GM23338 (cell line): Measurements from ENCODE around the gene CRYBG3. TPM values are rescaled to one million over a fixed set of nuclear protein-coding genes. Genes with fewer than 3 reads are reported as not detected.
"Not testable (repeated sequence)": the region's sequence is repeated elsewhere in the genome, so short reads cannot be mapped to it uniquely, and the experiment has no call there.

Source experiments
- ATAC-seq: fragments of 200-7000 bp; cut with Tn5 transposase; 3 replicates; pipeline ENCODE4 v1.9.1; 2020
- DNase-seq: peaks from one replicate; pipeline ENCODE4 v3.0.0-alpha.2; 2015; ENCODE audit warnings: low spot score
- H2AFZ ChIP-seq: fragments of 200-600 bp; sonication (generic); 2 replicates; pipeline ENCODE4 v1.8.0; 2016; ENCODE audit warnings: antibody characterized with exemption, mild to moderate bottlenecking, moderate library complexity
- H3F3A ChIP-seq: fragments of 200-600 bp; sonication (generic); replicated peaks from 2 replicates; pipeline ENCODE4 v1.8.0; 2017; ENCODE audit warnings: antibody characterized with exemption, mixed run types, low read depth
- H3K27ac ChIP-seq: fragments of 200-600 bp; sonication (generic); 2 replicates; pipeline ENCODE4 v1.6.1; 2016; ENCODE audit warnings: low read depth
- H3K27me3 ChIP-seq: fragments of 200-600 bp; sonication (generic); 2 replicates; pipeline ENCODE4 v1.8.0; 2016; ENCODE audit warnings: mild to moderate bottlenecking, mixed run types, moderate library complexity; ENCODE audit not compliant: insufficient read depth
- H3K36me3 ChIP-seq: fragments of 200-600 bp; sonication (generic); 2 replicates; pipeline ENCODE4 v1.8.0; 2016; ENCODE audit warnings: mild to moderate bottlenecking; ENCODE audit not compliant: insufficient read depth
- H3K4me1 ChIP-seq: fragments of 200-600 bp; sonication (generic); 2 replicates; pipeline ENCODE4 v1.8.0; 2016; ENCODE audit warnings: mild to moderate bottlenecking, moderate library complexity; ENCODE audit not compliant: insufficient read depth
- H3K4me2 ChIP-seq: fragments of 200-600 bp; sonication (generic); 2 replicates; pipeline ENCODE4 v1.7.1; 2017; ENCODE audit warnings: mixed run types
- H3K4me3 ChIP-seq: fragments of 200-600 bp; sonication (generic); 2 replicates; pipeline ENCODE4 v1.6.1; 2016; ENCODE audit warnings: mixed run types
- H3K79me2 ChIP-seq: fragments of 200-600 bp; sonication (generic); replicated peaks from 2 replicates; pipeline ENCODE4 v1.8.0; 2017; ENCODE audit warnings: mild to moderate bottlenecking; ENCODE audit not compliant: insufficient read depth
- H3K9me2 ChIP-seq: fragments of 200-600 bp; sonication (generic); 2 replicates; pipeline ENCODE4 v1.8.0; 2017; ENCODE audit not compliant: insufficient read depth
- H4K20me1 ChIP-seq: fragments of 200-600 bp; sonication (generic); replicated peaks from 2 replicates; pipeline ENCODE4 v1.8.0; 2017; ENCODE audit warnings: mild to moderate bottlenecking; ENCODE audit not compliant: insufficient read depth
- H3K27ac Mint-ChIP-seq: 2 replicates; pipeline ENCODE4 v1.8.0; 2020; ENCODE audit warnings: inconsistent platforms, mild to moderate bottlenecking, moderate library complexity, mixed read lengths
- H3K27me3 Mint-ChIP-seq: 3 replicates; pipeline ENCODE4 v1.8.0; 2022; ENCODE audit warnings: low read depth, mild to moderate bottlenecking, moderate library complexity, mixed read lengths, inconsistent platforms; ENCODE audit not compliant: insufficient read depth, poor library complexity
- H3K36me3 Mint-ChIP-seq: 3 replicates; pipeline ENCODE4 v1.8.0; 2021; ENCODE audit warnings: low read depth, mild to moderate bottlenecking, inconsistent platforms, moderate library complexity, mixed read lengths
- H3K4me1 Mint-ChIP-seq: 3 replicates; pipeline ENCODE4 v1.8.0; 2020; ENCODE audit warnings: mild to moderate bottlenecking, inconsistent platforms, mixed read lengths
- H3K4me3 Mint-ChIP-seq: 3 replicates; pipeline ENCODE4 v1.8.0; 2021; ENCODE audit warnings: moderate library complexity, mild to moderate bottlenecking, inconsistent platforms, mixed read lengths
- H3K9me3 Mint-ChIP-seq: 3 replicates; pipeline ENCODE4 v1.8.0; 2020; ENCODE audit warnings: moderate library complexity, mild to moderate bottlenecking, inconsistent platforms, mixed read lengths
- ETS1 ChIP-seq: IDR thresholded peaks from 2 replicates; pipeline ENCODE4 v1.6.1; 2016; ENCODE audit warnings: antibody characterized with exemption
- EZH2 ChIP-seq: fragments of 200-600 bp; sonication (generic); IDR thresholded peaks from one replicate; pipeline ENCODE4 v1.8.0; 2017; ENCODE audit warnings: antibody characterized with exemption, mild to moderate bottlenecking, low read depth; ENCODE audit not compliant: unreplicated experiment
- EZH2phosphoT487 ChIP-seq: fragments of 200-600 bp; sonication (generic); IDR thresholded peaks from one replicate; pipeline ENCODE4 v1.8.1; 2018; ENCODE audit warnings: antibody characterized with exemption; ENCODE audit not compliant: unreplicated experiment
- NANOG ChIP-seq: IDR thresholded peaks from 2 replicates; pipeline ENCODE4 v1.6.1; 2016; ENCODE audit warnings: antibody characterized with exemption, borderline replicate concordance
- REST ChIP-seq: IDR thresholded peaks from one replicate; pipeline ENCODE4 v1.6.1; 2018; ENCODE audit warnings: antibody characterized with exemption; ENCODE audit not compliant: unreplicated experiment
- ZNF462 ChIP-seq: fragments of 250-450 bp; sonication (Bioruptor Pico); IDR thresholded peaks from 2 replicates; pipeline ENCODE4 v1.5.0; 2020; ENCODE audit warnings: mild to moderate bottlenecking, moderate library complexity
- polyA plus RNA-seq: library from polyadenylated mRNA; unstranded; fragments of >200 nt; fragmentation: Nextera tagmentation; extraction: Ambion mirVana; gene quantifications from 2 replicates; pipeline ENCODE4 v1.2.1, GENCODE V29; 2016
- total RNA-seq: library from RNA; depleted of rRNA; stranded (reverse); fragments of >200 nt; shearing (Covaris generic); gene quantifications from 2 replicates; pipeline ENCODE4 v1.2.3, GENCODE V29; 2014

CRYBG3 gene
- total and polyA plus RNA-seq, 2 experiments from 2014 or later = 2.3 to 8.9 TPM

- TF ChIP-seq ZNF462 (CRISPR knock-in tag) (no peak), EZH2 (no peak), NANOG (no peak), EZH2phosphoT487 (no peak), ETS1 (no peak), REST (no peak)
Measured at GRCh38 chr3:97831140-97831539, 9.3 kb downstream of the CRYBG3 start (continued).

GRCh38 chr3:97833184-97833583, 11.4 kb downstream of the CRYBG3 start:
- H2AFZ ChIP-seq, H3K27ac ChIP-seq, H3K4me3 Mint-ChIP-seq, H3K4me3 ChIP-seq, H3K36me3 Mint-ChIP-seq, H3K27me3 Mint-ChIP-seq, H3K4me1 ChIP-seq, H3K4me2 ChIP-seq, H3F3A ChIP-seq, H4K20me1 ChIP-seq, H3K9me2 ChIP-seq, H3K27me3 ChIP-seq, DNase-seq, ATAC-seq, H3K4me1 Mint-ChIP-seq, H3K9me3 Mint-ChIP-seq, H3K36me3 ChIP-seq, H3K27ac Mint-ChIP-seq: not testable (repeated sequence)
- H3K79me2 ChIP-seq = peaks cover 15% of the 10 kb centered on the region
